Measurements from ENCODE around the gene IQSEC1. TPM values are rescaled to one million over a fixed set of nuclear protein-coding genes. Genes with fewer than 3 reads are reported as not detected.

The IQSEC1 gene
- total and polyA plus RNA-seq, 2 experiments from 2014 or later, result 8.0 to 51.9 TPM

- TF ChIP-seq ETS1 (IDR thresholded peaks at IDR 0.05) (no peak), ZNF114 (CRISPR knock-in tag; IDR thresholded peaks at IDR 0.05) (no peak), EZH2 (IDR thresholded peaks at IDR 0.05; ENCODE audit: low read depth, unreplicated experiment) (no peak)
Observed at GRCh38 chr3:13085081-13085845, 12.0 kb upstream of the IQSEC1 start (continued).

GRCh38 chr3:13083898-13084297 lies 10.7 kb upstream of the IQSEC1 start:
- no peak for TF ChIP-seq EZH2 (IDR thresholded peaks at IDR 0.05; ENCODE audit: low read depth, unreplicated experiment)
- no peak for TF ChIP-seq STAT1 (IDR thresholded peaks at IDR 0.05; ENCODE audit: unreplicated experiment)
- no peak for TF ChIP-seq ZNF462 (CRISPR knock-in tag; IDR thresholded peaks at IDR 0.05)
- TF ChIP-seq JUNB (IDR thresholded peaks at IDR 0.05; ENCODE audit: unreplicated experiment), result no peak
- no peak for TF ChIP-seq ZNF331 (CRISPR knock-in tag; IDR thresholded peaks at IDR 0.05; ENCODE audit: low read depth)
- Histone ChIP-seq H4K20me1 (replicated peaks; ENCODE audit: insufficient read depth) (no peaks in the 10 kb centered on the region), H3K4me1 (ENCODE audit: insufficient read depth) (no peaks in the 10 kb centered on the region), H3K36me3 (ENCODE audit: insufficient read depth) (no peaks in the 10 kb centered on the region), H2AFZ (no peak overlapping the region), H3K27ac (ENCODE audit: low read depth) (no peak overlapping the region), H3F3A (replicated peaks; ENCODE audit: low read depth) (no peaks in the 10 kb centered on the region), H3K27me3 (ENCODE audit: insufficient read depth) (no peaks in the 10 kb centered on the region), H3K4me3 (no peak overlapping the region), H3K9me2 (ENCODE audit: insufficient read depth) (no peaks in the 10 kb centered on the region), H3K4me2 (no peak overlapping the region), H3K79me2 (replicated peaks; ENCODE audit: insufficient read depth) (no peaks in the 10 kb centered on the region)
- ATAC-seq (no peak), DNase-seq (ENCODE audit: low spot score) (no peak)
- Mint-ChIP-seq H3K4me1 (peaks cover 15% of the 10 kb centered on the region), H3K4me3 (no peak overlapping the region), H3K27me3 (ENCODE audit: insufficient read depth, low read depth, poor library complexity) (peaks cover 7% of the 10 kb centered on the region), H3K9me3 (no peaks in the 10 kb centered on the region), H3K27ac (no peak overlapping the region), H3K36me3 (ENCODE audit: low read depth) (no peaks in the 10 kb centered on the region)
